Measurements from ENCODE around the gene DYNC1H1. TPM values are rescaled to one million over a fixed set of nuclear protein-coding genes. Genes with fewer than 3 reads are reported as not detected.

DYNC1H1 gene
- total RNA-seq, 1 donor from 2014 or later = 413 TPM

DNA sequence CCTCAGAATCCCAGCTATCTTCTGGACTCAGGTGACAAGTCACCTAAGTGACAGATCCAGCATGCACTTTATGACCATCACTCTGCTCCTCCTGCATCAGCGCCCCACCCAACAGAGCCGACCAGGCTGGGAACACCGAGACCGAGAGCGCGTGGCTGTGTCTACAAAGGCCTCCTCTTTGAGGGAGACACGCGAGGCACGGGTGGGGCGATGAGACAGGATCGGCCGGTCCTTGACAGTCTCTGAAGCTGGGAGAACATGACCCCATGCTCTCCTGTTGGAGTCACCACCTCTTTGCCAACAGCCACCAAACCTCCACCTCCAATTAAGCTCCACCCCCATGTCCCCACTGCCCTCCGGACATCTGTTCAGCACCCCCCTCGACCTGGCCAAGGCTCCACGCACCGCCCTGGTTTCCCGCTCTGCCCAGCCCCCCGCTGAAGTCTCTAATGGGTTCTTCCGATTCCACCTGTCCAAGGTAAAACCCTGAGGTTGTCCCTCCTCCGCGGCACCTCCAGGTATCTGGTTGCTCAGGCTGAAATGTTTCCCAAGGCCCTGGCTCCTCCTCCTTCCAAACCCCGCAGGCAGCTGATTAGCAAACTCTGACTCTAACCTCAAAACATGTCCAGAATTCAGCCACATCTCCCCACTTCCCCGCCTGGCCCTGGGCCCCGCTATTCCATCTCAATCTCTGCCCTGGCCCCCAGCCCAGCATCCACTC, 91.0 kb downstream of the DYNC1H1 start:
- peaks cover 11% of the 10 kb centered on the region for H3K36me3 Mint-ChIP-seq
- peaks cover 16% of the 10 kb centered on the region for H3K4me1 Mint-ChIP-seq (ENCODE audit: unreplicated experiment)
- H3K4me3 Mint-ChIP-seq = no peak overlapping the region
- TF ChIP-seq, protein P1, sequence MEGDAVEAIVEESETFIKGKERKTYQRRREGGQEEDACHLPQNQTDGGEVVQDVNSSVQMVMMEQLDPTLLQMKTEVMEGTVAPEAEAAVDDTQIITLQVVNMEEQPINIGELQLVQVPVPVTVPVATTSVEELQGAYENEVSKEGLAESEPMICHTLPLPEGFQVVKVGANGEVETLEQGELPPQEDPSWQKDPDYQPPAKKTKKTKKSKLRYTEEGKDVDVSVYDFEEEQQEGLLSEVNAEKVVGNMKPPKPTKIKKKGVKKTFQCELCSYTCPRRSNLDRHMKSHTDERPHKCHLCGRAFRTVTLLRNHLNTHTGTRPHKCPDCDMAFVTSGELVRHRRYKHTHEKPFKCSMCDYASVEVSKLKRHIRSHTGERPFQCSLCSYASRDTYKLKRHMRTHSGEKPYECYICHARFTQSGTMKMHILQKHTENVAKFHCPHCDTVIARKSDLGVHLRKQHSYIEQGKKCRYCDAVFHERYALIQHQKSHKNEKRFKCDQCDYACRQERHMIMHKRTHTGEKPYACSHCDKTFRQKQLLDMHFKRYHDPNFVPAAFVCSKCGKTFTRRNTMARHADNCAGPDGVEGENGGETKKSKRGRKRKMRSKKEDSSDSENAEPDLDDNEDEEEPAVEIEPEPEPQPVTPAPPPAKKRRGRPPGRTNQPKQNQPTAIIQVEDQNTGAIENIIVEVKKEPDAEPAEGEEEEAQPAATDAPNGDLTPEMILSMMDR (conservative IDR thresholded peaks at IDR 0.05) = no peak
- no peaks in the 10 kb centered on the region for H3K9me3 Mint-ChIP-seq
- DNase-seq (ENCODE audit: extremely low spot score, unreplicated experiment) = no peak
- H3K27me3 Mint-ChIP-seq = no peaks in the 10 kb centered on the region
- peak overlapping the region; percentile 83 for H3K27ac Mint-ChIP-seq

DNA sequence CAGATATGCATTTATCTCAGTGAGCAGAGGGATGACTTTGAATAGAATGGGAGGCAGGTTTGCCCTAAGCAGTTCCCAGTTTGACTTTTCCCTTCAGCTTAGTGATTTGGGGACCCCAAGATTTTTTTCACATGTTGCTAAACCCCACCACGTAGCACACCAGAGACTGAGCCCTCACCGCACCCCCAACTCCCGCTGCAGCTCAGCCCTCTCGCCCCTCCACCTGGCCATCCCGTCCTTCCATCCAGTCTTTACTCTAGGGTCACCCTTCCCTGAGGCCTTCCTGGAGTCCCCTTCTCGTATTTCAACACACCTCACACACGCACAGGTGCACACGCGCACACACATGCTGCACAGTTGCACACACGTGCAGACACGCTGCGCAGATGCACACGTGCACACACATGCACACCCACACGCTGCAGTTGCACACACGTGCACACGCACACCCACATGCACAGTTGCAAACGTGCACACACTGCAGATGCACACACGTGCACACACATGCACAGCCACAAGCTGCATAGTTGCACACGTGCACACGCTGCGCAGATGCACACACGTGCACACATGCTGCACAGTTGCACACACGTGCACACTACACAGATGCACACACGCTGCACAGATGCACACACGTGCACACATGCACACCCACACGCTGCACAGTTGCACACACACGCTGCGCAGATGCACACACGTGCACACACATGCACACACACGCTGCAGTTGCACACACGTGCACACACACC, 92.5 kb downstream of the DYNC1H1 start:
- Mint-ChIP-seq H3K4me1 (ENCODE audit: unreplicated experiment) (peaks cover 16% of the 10 kb centered on the region), H3K9me3 (no peaks in the 10 kb centered on the region), H3K27ac (peak overlapping the region; percentile 13), H3K36me3 (peaks cover 9% of the 10 kb centered on the region), H3K4me3 (no peak overlapping the region), H3K27me3 (no peaks in the 10 kb centered on the region)
- TF ChIP-seq, protein P1 (conservative IDR thresholded peaks at IDR 0.05) = no peak
- no peak for DNase-seq (ENCODE audit: extremely low spot score, unreplicated experiment)

DNA sequence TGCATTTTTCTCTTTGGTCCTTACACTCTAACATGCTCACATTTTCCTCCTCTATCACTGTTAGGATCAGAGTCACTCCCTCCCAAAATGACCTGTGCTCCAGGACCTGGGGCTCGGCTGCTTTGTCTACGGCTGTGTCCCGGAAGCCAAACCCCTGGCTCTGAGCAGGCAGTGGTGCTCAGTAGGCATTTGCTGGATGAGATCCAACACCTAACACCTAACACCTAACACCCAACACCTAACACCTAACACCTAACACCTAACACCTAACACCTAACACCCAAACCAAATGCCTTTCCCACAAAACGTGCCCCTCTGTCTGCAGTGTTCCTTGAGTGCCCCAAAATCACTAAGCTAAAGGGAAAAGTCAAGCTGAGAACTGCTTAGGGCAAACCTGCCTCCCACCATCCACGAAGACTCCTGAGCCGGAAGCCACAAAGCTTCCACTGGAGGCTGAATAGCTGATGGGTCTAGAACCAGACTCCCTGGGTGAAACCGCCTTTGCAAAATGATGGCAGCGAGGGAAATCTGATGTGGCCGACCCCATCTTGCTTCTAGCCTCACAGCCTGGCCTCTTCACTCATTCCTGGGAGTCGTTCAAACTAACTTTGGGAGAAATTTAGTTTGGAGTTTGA, 93.2 kb downstream of the DYNC1H1 start:
- Mint-ChIP-seq H3K4me3 (no peak overlapping the region), H3K27ac (no peak overlapping the region), H3K36me3 (peaks cover 7% of the 10 kb centered on the region), H3K27me3 (no peaks in the 10 kb centered on the region), H3K9me3 (no peaks in the 10 kb centered on the region), H3K4me1 (ENCODE audit: unreplicated experiment) (peaks cover 16% of the 10 kb centered on the region)
- TF ChIP-seq, protein P1 (conservative IDR thresholded peaks at IDR 0.05) = no peak
- no peak for DNase-seq (ENCODE audit: extremely low spot score, unreplicated experiment)

DNA sequence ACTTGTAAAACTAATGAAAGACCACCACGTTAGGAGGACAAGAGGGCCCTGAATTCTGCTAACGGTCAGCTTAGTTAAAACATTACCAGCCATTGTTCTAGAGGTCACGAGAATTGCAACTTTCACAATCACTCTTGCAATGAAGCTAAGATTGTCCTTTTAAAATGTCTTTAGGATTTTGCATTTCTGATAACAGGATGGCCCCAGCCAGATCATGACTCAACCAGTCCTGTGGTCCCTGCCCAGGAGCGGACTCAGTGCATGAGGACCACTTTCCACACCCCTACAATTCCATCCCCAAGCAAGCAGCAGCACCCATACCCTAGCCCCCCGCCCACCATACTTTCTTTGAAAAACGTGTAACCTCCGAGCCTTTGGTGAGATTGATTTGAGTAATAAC, 93.8 kb downstream of the DYNC1H1 start:
- Mint-ChIP-seq H3K36me3 (peaks cover 4% of the 10 kb centered on the region), H3K9me3 (no peaks in the 10 kb centered on the region), H3K4me1 (ENCODE audit: unreplicated experiment) (peaks cover 16% of the 10 kb centered on the region), H3K27me3 (no peaks in the 10 kb centered on the region), H3K4me3 (no peak overlapping the region), H3K27ac (no peak overlapping the region)
- DNase-seq (ENCODE audit: extremely low spot score, unreplicated experiment) = no peak
- TF ChIP-seq, protein P1 (conservative IDR thresholded peaks at IDR 0.05) = no peak

DNA sequence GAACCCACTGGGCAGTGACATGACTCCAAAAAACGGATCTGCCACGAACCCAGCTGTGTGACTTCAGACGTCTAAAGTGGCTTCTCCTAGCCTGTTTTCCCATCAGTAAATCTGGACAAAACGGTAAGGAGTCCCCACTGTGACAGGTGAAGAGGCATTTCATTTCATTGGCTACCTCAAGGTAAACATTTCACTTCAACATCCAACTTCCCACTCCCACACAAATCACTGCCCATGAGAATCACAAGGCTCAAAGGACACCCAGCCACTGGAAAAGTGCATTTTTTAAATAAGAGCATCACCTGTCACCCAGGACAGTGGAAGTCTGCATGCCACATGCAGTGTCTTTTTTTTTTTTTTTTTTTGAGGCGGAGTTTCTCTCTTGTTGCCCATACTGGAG, 94.6 kb downstream of the DYNC1H1 start:
- Mint-ChIP-seq H3K4me1 (ENCODE audit: unreplicated experiment) (peaks cover 19% of the 10 kb centered on the region), H3K27me3 (no peaks in the 10 kb centered on the region)
- DNase-seq (ENCODE audit: extremely low spot score, unreplicated experiment) = no peak

More for the DNA sequence above, 94.6 kb downstream of the DYNC1H1 start:
- Mint-ChIP-seq H3K4me3 (no peak overlapping the region), H3K36me3 (peaks cover 4% of the 10 kb centered on the region), H3K9me3 (no peaks in the 10 kb centered on the region), H3K27ac (no peak overlapping the region)
- TF ChIP-seq, protein P1 (conservative IDR thresholded peaks at IDR 0.05) = no peak

Measured in type B pancreatic cell (in vitro differentiated cells).